GM21825 (cell line): Measurements from ENCODE around the gene MMP20.
"Not testable (repeated sequence)": the region's sequence is repeated elsewhere in the genome, so short reads cannot be mapped to it uniquely, and the experiment has no call there.

Experiments
- ATAC-seq: cut with Tn5 transposase; IDR thresholded peaks from one replicate; pipeline ENCODE4 v1.9.1; 2021; ENCODE audit warnings: mild to moderate bottlenecking, moderate library complexity; ENCODE audit not compliant: unreplicated experiment

The MMP20 gene, protein sequence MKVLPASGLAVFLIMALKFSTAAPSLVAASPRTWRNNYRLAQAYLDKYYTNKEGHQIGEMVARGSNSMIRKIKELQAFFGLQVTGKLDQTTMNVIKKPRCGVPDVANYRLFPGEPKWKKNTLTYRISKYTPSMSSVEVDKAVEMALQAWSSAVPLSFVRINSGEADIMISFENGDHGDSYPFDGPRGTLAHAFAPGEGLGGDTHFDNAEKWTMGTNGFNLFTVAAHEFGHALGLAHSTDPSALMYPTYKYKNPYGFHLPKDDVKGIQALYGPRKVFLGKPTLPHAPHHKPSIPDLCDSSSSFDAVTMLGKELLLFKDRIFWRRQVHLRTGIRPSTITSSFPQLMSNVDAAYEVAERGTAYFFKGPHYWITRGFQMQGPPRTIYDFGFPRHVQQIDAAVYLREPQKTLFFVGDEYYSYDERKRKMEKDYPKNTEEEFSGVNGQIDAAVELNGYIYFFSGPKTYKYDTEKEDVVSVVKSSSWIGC

DNA sequence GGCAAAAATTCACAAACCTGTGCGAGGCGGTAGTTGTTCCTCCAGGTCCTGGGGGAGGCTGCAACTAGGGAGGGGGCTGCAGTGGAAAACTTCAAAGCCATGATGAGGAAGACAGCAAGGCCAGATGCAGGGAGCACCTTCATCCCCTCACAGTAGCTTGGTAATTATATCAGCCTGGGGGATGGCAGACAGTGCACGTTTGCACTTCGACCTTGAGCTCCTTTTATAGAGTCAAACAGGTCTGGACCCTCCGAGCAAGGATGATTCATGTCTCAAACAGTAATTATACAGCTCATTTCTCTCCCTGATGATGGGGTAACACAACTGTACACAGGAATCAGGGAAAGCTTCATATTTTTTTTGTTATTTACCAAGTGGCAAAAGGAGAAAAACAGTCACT is at the start of gene MMP20:
TSS of gene MMP20 (minus strand) at position 156 of the 400 bp plus-strand sequence. CDS start at position 143, 13 bp downstream.
- ATAC-seq = no peak

DNA sequence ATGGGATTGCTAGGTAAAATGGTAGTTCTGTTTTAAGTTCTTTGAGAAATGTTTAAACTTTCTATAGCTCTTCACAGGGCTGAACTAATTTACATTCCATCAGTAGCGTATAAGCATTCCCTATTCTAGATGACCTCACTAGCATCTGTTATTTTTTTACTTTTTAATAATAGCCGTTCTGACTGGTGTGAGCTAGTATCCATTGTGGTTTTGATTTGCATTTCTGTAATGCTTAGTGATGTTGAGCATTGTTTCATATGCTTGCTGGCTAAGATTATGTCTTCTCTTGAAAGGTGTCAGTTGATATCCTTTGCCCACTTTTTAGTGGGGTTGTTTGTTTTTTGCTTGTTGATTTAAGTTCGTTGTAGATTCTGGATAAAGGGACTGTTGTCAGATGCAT is 44.5 kb upstream of the MMP20 start:
- ATAC-seq = peak; percentile 46

DNA sequence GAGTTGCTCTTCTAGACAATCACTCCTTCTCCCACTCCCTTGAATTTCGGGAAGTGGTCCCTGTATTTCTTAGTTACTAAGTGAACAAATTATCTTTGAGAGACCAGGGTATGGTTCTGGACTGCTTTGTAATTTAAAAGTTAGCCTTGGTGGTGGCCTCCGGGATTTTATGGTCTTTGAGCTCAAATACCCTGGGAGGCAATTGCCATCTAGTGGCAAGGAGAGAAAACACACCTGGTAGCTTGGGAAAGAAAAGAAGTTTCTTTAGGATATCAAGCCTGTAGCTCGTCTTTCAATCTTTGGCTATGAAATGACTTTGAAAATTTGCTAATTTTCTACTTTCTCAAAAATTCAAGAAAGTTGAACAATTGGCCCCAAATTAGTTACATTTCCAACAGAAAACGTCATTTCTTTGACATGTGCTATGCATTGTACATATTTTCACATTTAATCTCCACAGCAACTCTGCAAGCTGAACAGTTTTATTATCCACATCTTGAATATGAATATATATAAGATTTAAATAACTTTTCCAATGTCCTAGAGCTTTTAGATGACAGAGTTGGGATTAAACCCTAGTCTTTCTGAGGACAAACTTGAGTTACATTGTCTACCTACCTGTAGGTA is 41.3 kb upstream of the MMP20 start:
- ATAC-seq = no peak

DNA sequence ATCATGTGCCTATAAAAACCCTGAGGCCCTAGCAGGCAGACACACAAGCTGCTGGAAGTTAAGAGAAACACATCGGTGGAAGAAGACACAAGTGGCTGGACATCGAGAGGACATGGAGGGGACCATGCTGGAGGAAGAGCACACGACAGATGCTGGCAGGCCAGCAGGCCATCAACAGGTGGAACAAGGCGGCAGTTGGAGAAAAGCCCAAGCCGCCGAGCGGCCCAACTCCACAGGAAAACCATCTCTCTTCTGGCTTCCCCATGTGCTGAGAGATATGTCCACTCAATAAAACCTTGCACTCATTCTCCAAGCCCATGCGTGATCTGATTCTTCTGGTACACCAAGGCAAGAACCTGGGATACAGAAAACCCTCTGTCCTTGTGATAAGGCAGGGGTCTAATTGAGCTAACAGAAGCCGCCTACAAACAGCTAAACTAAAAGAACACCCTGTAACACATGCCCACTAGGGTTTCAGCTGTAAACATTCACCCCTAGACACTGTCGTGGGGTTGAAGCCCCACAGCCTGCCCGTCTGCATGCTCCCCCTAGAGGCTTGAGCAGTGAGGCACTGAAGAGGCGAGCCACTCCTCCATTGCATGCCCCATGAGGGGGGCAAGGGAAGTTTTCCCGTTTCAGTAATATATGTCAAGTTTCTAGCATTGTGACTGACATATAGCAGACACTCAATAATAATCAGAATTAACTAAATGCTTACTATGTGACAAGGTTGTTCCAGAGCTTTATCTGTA is 39.0 kb upstream of the MMP20 start:
- peak; percentile 59 for ATAC-seq

DNA sequence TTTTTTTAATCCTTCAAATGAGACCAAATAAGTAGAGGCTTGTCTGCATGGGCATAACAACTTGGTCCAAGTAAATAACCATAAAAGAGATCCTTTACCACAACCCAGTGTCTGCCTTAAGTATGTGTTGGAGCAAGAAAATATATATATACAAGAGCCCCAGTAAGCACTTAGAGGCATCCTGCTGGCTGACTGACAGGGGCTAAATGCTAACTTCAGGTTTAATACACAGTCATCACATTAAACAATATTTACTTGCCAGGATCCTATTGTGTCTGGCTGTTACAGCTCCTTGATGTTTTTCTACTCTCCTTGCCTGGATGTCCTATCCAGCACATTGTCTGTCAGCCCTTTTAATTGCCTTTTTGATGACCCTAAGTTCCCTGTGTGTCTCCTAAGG is 37.5 kb upstream of the MMP20 start:
- ATAC-seq = no peak

DNA sequence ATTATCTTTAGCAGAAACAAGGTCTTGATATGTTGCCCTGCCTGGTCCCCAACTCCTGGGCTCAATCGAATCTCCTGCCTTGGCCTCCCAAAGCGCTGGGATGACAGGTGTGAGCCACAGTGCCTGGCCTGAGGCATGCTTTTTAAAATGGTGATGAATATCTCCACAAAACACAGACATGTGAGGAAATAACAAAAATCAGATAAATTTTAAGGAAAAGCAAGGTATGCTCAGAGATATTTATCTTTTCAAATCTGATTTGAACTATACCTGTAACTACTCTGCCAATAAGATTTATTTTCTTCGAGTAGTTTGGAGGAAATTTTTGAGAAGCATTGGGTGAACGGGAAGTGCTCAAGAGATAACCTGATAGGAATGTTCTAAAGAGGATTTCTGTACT is 35.9 kb upstream of the MMP20 start:
- no peak for ATAC-seq

DNA sequence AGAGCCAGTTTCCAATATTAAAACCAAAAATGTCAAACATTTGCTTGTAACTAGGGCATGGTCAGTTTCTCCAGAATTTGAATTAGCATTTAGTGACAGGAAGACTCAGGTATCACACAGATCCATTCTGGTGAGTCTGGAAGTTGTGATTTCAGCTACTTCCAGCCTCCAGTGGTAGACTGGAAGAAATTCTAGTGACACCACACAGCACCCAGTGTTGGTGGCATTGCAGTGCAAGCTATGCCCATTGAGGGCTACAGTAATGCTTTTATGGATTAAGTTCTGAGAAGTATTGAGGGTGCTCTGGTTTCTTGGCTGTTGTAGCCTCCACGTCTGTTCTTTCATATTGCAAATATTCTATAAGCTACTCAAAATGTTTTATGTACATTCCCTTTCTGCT is 31.4 kb upstream of the MMP20 start:
- ATAC-seq = no peak

DNA sequence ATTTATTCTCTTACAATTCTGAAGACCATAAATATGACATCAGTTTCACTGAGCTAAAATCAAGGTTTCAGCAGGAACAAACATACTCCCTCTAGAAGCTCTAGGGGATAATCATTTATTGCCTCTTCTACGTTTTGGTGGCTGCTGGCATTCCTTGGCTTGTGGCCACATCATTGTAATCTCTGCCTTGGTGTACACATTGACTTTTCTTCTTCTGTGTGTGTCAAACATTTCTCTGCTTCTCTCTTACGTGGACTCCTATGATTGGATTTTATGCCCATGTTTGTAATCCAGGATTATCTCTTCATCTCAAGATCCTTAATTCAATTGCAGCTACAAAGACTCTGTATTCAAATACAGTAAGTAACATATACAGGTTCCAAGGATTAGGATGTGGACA is 30.4 kb upstream of the MMP20 start:
- ATAC-seq = no peak

DNA sequence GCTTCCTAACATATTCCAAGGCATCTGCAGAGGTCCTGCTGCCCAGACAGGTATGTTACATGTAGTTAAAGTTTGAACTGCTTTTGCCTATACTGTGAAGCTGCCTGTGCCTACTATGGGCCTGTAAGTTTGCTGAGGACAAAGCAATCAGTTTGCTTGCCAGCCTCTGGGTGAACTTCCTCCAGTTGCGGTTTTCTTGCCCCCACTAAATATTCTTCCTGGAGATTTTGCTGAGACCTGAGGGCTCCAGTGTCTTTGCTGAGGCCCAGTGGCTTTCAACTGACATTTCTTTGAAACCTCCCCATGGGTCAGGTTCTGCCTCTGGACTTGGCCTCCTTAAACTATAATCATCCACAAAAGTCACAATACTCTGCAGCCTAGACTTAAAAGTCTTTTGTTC is 29.6 kb upstream of the MMP20 start:
- ATAC-seq = no peak

DNA sequence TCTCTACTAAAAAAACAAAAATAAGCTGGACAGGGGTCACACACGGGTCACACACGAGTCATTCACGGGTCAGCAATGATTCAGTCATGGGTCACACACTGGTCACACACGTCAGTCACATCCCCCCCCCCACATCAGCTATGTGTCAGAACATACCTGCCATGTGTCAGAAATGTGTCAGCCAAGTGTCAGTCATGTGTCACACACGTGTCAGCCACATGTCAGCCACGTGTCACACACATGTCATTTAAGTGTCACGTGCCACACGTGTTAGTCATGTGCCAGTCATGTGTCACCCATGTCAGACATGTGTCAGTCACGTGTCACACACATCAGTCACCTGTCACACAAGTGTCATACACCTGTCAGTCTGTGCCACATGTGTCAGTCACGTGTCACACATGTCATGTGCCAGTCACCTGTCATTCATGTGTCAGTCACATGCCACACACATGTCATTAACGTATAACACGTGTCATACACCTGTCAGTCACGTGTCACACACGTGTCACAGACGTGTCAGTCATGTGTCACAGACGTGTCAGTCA is 28.7 kb upstream of the MMP20 start:
- no peak for ATAC-seq

DNA sequence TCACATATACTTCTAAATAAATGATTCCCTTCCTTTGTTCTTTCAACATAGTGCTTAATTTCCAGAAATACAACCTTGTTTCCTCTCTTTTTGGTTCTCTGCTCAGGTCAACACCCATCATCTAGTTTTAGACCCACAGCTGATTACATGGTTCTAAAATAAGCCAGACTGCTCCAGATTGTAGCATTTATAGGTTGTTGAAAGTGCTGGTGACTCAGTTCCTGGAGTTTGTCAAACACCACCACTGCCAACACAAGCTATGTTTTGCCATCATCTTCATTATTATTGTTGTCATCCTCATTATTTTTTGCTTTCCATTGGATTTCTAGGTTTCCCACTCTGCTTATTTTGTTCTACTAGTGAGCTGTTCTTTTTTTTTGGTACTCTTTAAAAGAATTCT is 22.3 kb upstream of the MMP20 start:
- ATAC-seq = no peak

DNA sequence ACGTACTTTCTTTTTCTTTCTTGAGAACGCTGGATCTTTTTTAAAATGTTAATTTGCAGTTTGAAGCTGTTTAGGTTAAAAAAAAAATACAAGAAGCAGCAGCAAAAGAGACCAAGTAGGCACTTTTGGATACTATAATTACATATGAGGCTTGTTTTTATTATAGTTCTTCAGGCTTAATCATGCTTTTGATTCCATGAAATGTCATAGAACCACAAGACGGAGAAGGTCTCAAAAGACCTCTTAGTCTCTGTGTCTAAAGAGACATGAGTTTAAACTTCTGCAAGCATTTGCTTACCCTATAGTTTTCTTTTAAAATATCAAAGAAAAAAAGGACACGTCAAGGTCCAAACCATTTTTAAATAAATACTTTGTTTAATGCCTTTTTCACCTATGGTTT is 18.8 kb upstream of the MMP20 start:
- no peak for ATAC-seq

DNA sequence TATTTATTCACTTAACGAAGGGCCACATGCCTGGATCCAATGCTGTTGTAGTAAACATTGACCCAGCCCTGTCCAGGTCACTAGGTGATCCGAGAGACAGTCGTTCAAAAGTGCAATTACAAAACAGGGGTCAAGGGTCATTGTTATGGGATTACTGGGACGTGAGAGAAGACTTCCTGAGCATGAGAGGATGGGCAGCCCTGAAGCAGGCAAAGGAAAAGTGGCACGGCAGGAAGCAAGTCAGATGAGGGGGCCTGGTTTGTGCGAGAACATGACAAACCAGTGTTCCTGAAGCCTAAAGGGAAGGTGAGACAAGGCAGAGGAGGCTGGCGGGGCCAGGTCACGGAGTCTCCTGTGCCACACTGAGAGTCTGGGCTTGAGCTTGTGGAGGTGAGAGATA is 15.8 kb upstream of the MMP20 start:
- no peak for ATAC-seq

DNA sequence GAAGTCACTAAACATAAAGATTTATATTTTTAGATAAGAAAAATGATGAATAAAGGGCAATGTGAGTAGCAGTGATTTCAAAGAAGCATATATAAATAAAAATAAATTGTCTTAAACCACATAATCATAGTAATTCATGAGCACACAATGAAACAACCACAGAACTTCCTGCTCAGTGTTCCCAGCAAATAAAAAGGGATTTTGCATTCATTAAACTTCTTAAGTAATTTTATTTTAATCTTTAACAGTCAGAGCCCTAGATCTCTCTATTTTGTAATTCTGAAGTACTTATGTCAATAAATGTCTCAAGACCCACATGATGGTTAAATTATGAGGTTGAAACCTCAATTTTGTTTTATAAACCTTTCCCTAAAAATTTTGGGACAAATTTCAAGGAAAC is 14.5 kb upstream of the MMP20 start:
- ATAC-seq = no peak

DNA sequence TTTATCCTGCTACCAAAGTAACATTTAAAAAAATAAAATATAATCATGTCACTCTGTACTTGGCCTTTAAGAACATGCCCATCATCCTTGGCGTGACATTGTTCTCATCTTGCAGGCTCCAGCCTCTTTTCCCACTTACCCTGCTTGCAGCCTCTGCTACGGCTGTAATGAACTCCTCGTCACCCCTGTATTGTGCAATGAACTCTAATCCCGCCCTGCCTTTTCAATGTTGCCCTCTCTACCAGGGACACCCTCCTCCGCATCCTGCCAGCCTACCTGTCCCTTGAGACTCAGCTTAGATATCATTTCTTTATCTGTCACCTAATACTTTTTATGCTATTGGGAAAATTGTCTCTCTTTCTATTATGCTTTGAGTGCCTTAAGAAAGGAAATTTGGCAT is 12.6 kb upstream of the MMP20 start:
- ATAC-seq = no peak

DNA sequence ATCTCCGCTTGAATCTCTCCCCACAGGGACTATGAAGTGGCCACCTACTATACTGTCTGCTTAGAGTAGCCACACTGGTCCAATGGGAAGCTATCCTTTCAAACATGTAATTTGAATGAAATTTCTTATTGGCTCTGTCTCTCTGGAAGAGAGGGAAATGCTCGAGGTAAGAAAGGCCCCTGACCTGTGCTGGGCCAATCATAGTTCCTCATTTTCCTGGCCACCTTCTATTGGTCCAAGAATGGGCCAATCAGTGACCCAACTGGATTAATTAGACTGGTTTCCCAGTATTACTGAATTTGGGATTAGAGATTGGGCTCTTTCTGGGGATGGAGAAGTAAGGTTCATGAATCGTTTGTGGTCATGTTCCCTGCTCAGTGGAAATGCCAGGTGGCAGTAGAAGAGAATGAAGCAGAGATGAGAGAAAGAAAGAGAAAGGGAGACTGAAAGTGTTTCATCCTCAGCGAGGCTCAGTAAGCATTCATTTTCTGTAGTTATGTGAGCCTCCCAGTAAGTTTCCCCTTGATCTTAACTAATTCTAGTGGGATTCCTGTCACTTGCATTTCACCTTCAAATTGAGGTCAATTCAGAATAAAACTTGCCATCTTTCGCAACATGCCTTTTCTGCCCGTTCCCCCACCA is 8.4 kb upstream of the MMP20 start:
- no peak for ATAC-seq

DNA sequence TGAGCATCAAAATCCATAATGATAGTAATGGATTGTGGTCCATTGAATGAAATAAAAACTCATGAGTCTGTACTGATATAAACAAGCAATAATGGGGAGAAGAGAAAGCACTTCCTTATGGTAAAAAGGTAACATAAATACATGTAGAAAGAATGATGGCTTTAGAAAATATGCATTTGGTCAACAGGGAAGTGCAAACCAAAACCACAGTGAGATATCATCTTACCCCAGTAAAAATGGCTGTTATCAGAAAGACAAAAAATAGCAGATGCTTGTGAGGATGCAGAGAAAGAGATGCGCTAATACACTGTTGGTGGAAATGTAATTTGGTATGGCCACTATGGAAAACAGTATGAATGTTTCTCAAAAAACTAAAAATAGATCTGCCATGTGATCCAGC is 6.9 kb upstream of the MMP20 start:
- ATAC-seq = no peak

DNA sequence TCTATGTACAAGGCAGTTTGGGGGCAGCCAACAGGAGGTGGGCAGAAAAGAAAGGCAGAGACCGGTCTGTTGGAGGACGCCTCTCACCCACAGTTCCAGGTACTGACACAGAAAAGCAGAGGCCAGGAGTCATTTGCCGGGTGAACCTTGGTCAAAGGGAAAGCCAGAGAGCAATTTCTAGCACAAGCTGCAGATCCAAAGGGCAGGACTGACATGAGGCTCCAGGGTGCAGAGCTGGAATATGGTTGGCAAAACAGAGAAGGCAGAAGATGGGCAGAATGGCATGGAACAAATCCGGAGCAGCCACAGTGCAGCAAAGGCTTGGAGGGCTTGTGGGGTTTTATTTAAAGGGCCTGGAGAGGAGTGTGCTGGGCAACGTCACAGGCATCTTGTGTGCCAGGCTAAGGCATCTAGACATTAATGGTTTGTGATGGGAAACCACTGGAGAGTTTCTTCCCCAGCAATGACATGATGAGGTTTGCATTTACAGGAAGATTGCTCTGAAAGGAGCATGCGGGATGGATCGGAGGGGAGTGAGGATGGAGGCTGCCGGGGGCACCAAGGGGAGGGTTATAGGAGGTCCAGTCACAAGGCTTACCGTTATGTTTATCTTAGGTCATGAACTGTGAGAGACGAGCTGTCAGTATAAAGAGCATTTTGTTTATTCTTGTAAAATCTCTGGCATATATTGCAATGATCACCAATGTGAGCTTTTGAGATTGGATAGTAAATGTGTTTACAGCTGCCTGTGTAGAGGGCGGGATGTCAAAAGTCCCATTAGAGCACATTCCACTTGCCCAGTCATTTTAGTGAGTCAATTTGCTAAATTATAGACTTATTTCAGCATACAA is 5.7 kb upstream of the MMP20 start:
- no peak for ATAC-seq

DNA sequence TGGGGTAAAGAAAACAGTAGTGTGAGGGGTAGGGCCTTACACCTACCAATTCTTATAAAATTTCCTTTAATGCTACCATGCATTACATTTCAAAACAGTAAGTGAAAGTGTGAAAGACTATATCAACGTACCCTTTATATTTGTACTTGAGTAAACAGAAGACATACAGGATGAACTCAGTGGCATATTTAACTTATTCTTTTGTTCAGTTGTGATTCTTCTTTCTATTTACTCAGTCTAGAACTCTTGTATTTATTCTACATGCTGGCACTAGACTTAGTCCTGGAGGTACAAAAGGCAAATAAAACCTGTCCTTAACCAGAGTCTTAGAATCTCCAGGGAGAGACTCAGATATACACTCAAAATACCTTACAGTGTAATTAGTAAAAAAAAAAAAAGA is 4.8 kb upstream of the MMP20 start:
- not testable (repeated sequence) for ATAC-seq

DNA sequence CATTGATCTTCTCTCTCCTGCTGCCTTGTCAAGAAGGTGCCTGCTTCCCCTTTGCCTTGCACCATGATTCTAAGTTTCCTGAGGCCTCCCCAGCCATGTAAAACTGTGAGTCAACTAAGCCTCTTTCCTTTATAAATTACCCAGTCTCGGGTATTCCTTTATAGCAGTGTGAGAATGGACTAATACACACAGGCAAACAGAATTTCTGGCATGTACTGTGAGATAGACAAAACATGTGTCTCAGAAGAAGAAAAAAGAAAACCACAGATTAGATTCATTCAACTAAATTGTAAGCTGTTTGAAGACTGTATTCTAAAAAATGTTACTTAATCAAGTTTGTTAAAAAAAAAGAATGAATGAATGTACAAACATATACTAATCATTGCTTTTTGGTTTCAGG is 1.5 kb upstream of the MMP20 start:
- ATAC-seq = no peak
